ENCODE results near the gene ERG. TPM values are rescaled to one million over a fixed set of nuclear protein-coding genes. Genes with fewer than 3 reads are reported as not detected.

The ERG gene
- total RNA-seq, 1 donor from 2014 or later = not detected

DNA sequence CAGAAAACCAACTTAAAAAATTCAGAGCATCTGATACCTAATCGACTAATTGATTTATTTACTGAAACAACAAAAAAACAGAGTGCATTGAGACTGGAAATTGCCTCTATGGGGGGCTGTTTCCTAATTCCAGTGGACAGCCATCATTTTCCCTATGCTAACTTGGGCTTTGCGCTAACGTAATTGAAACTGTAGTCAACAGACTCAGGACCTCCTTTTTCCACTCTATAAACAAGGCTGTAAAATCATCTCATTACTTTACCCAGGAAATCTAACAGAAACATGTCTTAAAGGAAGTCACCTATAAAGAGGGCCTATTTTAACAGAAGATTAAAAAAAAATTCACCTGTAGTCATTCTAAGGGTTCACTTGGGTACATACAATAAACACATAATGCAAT lies 2.1 kb downstream of the ERG start:
- H3K4me2 ChIP-seq = no peak overlapping the region
- no peak overlapping the region for H3K27ac Mint-ChIP-seq
- H3K4me1 Mint-ChIP-seq = peaks cover 31% of the 10 kb centered on the region
- no peak overlapping the region for H3K4me3 ChIP-seq
- peaks cover 3% of the 10 kb centered on the region for H3K27me3 Mint-ChIP-seq (ENCODE audit: insufficient read depth, low read depth)
- H3K9me3 Mint-ChIP-seq = no peaks in the 10 kb centered on the region
- no peaks in the 10 kb centered on the region for H3K9me3 ChIP-seq (ENCODE audit: low read depth)
- no peak overlapping the region for H3K27ac ChIP-seq
- H3K36me3 Mint-ChIP-seq = no peaks in the 10 kb centered on the region
- H3K9ac ChIP-seq = no peak overlapping the region
- H3K4me1 ChIP-seq = no peaks in the 10 kb centered on the region
- TF ChIP-seq, protein P1, sequence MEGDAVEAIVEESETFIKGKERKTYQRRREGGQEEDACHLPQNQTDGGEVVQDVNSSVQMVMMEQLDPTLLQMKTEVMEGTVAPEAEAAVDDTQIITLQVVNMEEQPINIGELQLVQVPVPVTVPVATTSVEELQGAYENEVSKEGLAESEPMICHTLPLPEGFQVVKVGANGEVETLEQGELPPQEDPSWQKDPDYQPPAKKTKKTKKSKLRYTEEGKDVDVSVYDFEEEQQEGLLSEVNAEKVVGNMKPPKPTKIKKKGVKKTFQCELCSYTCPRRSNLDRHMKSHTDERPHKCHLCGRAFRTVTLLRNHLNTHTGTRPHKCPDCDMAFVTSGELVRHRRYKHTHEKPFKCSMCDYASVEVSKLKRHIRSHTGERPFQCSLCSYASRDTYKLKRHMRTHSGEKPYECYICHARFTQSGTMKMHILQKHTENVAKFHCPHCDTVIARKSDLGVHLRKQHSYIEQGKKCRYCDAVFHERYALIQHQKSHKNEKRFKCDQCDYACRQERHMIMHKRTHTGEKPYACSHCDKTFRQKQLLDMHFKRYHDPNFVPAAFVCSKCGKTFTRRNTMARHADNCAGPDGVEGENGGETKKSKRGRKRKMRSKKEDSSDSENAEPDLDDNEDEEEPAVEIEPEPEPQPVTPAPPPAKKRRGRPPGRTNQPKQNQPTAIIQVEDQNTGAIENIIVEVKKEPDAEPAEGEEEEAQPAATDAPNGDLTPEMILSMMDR (IDR thresholded peaks at IDR 0.05) = no peak
- TF ChIP-seq EZH2phosphoT487 (IDR thresholded peaks at IDR 0.05) (no peak), EZH2 (IDR thresholded peaks at IDR 0.05) (no peak)
- H3F3A ChIP-seq (ENCODE audit: low read depth) = no peaks in the 10 kb centered on the region
- H3K36me3 ChIP-seq = no peaks in the 10 kb centered on the region
- no peak for DNase-seq (ENCODE audit: low spot score)
- no peaks in the 10 kb centered on the region for H3K27me3 ChIP-seq
- H3K79me2 ChIP-seq (ENCODE audit: low read depth) = no peaks in the 10 kb centered on the region
- no peak overlapping the region for H3K4me3 Mint-ChIP-seq
- H2AFZ ChIP-seq (replicated peaks) = peak overlapping the region; percentile 14
- no peaks in the 10 kb centered on the region for H4K20me1 ChIP-seq (ENCODE audit: low read depth)

DNA sequence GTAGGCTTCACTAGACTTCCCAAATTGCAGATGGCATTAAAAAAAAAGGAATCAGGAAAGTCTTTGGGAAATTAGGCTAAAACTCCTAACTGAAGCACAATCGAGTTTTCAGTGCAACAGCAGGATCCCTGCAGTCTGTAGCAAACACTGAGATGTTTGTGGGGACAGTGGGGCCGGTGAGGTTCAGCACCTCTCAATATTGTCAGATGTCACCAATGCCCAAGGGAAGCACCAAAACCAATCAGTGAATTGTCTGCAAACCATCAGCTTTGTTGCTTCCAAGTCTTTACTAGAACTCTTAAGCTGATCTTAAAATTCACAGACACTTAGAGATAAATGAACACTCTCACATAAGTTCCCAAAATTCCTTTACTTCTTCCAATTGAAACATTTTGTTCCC lies 2.6 kb downstream of the ERG start:
- Histone ChIP-seq H3K4me3 (no peak overlapping the region), H3K79me2 (ENCODE audit: low read depth) (no peaks in the 10 kb centered on the region), H3K36me3 (no peaks in the 10 kb centered on the region), H3K27me3 (no peaks in the 10 kb centered on the region), H4K20me1 (ENCODE audit: low read depth) (no peaks in the 10 kb centered on the region), H2AFZ (replicated peaks) (peak overlapping the region; percentile 14), H3K4me1 (no peaks in the 10 kb centered on the region), H3K9me3 (ENCODE audit: low read depth) (no peaks in the 10 kb centered on the region), H3K9ac (no peak overlapping the region), H3K4me2 (no peak overlapping the region), H3F3A (ENCODE audit: low read depth) (no peaks in the 10 kb centered on the region), H3K27ac (no peak overlapping the region)
- no peak overlapping the region for H3K4me3 Mint-ChIP-seq
- H3K27ac Mint-ChIP-seq = no peak overlapping the region
- DNase-seq (ENCODE audit: low spot score) = no peak
- no peaks in the 10 kb centered on the region for H3K9me3 Mint-ChIP-seq
- TF ChIP-seq, protein P1 (IDR thresholded peaks at IDR 0.05) = no peak
- TF ChIP-seq EZH2 (IDR thresholded peaks at IDR 0.05) (no peak), EZH2phosphoT487 (IDR thresholded peaks at IDR 0.05) (no peak)
- peaks cover 33% of the 10 kb centered on the region for H3K4me1 Mint-ChIP-seq
- H3K27me3 Mint-ChIP-seq (ENCODE audit: insufficient read depth, low read depth) = peaks cover 3% of the 10 kb centered on the region
- no peaks in the 10 kb centered on the region for H3K36me3 Mint-ChIP-seq

DNA sequence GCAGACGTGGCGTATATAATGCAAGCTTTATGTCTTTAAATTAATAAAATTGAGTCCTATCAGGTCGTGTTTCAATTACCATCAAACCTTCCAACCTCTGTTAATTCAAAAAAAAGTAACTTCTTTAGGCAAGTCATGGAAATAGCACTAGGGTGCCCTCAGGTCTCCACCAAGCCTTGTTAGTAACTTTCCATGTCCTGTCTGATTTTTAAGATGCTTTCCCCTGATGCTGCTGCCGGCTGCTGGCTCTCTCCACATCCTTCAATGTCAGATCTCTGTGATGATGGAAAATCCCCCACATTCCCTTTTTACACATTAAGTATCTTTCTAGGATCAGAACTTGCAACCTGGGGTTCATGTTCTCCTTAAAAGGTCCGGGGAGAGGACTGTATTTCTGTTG lies 3.0 kb downstream of the ERG start:
- Histone ChIP-seq H3K79me2 (ENCODE audit: low read depth) (no peaks in the 10 kb centered on the region), H3F3A (ENCODE audit: low read depth) (no peaks in the 10 kb centered on the region), H3K9me3 (ENCODE audit: low read depth) (no peaks in the 10 kb centered on the region), H3K27me3 (no peaks in the 10 kb centered on the region), H3K36me3 (no peaks in the 10 kb centered on the region), H4K20me1 (ENCODE audit: low read depth) (no peaks in the 10 kb centered on the region), H3K4me3 (no peak overlapping the region), H3K4me1 (no peaks in the 10 kb centered on the region), H2AFZ (replicated peaks) (peak overlapping the region; percentile 14), H3K27ac (no peak overlapping the region), H3K4me2 (no peak overlapping the region), H3K9ac (no peak overlapping the region)
- Mint-ChIP-seq H3K4me1 (peaks cover 30% of the 10 kb centered on the region), H3K27me3 (ENCODE audit: insufficient read depth, low read depth) (peaks cover 3% of the 10 kb centered on the region), H3K27ac (no peak overlapping the region), H3K4me3 (no peak overlapping the region), H3K36me3 (no peaks in the 10 kb centered on the region), H3K9me3 (no peaks in the 10 kb centered on the region)
- no peak for DNase-seq (ENCODE audit: low spot score)
- no peak for TF ChIP-seq EZH2 (IDR thresholded peaks at IDR 0.05)
- no peak for TF ChIP-seq EZH2phosphoT487 (IDR thresholded peaks at IDR 0.05)
- TF ChIP-seq, protein P1 (IDR thresholded peaks at IDR 0.05) = no peak

All from neural progenitor cell (in vitro differentiated cells).